Fibroblast of lung (primary cell): ENCODE data around the gene FMNL3. TPM values are rescaled to one million over a fixed set of nuclear protein-coding genes. Genes with fewer than 3 reads are reported as not detected.

ENCODE experiments used
- DNase-seq, 2 donors: peaks; one replicate each; pipeline versions ENCODE4 v3.0.0 to v3.0.0-alpha.2; 2010; ENCODE audit warnings: low read depth in 2 of 2
- H2AFZ ChIP-seq: 2 replicates; pipeline ENCODE4 v1.5.1; 2012; ENCODE audit warnings: low read length, control low read depth, inconsistent platforms
- H3K27ac ChIP-seq: 2 replicates; pipeline ENCODE4 v1.5.1; 2011; ENCODE audit warnings: low read length, control low read depth; ENCODE audit not compliant: insufficient read depth
- H3K27me3 ChIP-seq: 2 replicates; pipeline ENCODE4 v1.5.1; 2011; ENCODE audit warnings: mild to moderate bottlenecking, low read length; ENCODE audit not compliant: control insufficient read depth, insufficient read depth
- H3K36me3 ChIP-seq: 2 replicates; pipeline ENCODE4 v1.5.1; 2011; ENCODE audit warnings: low read length; ENCODE audit not compliant: control insufficient read depth, insufficient read depth
- H3K4me1 ChIP-seq: 2 replicates; pipeline ENCODE4 v1.5.1; 2011; ENCODE audit warnings: low read length; ENCODE audit not compliant: control insufficient read depth, insufficient read depth; ENCODE audit errors: extremely low read depth
- H3K4me2 ChIP-seq: 2 replicates; pipeline ENCODE4 v1.5.1; 2011; ENCODE audit warnings: low read length, control low read depth; ENCODE audit not compliant: insufficient read depth; ENCODE audit errors: extremely low read depth
- H3K4me3 ChIP-seq, 4 experiments: fragments of 200-600 bp in 1 of 4; sonication (generic) in 1 of 4; replicated peaks in 1 of 4; 2 replicates each; pipeline ENCODE4 v1.5.1; 2011 to 2016; ENCODE audit warnings: low read length in 4 of 4, low read depth in 3 of 4, mild to moderate bottlenecking in 3 of 4, control low read depth in 2 of 4, inconsistent platforms in 1 of 4, mixed read lengths in 1 of 4; ENCODE audit not compliant: insufficient read depth in 1 of 4; ENCODE audit errors: control extremely low read depth in 1 of 4
- H3K79me2 ChIP-seq: 2 replicates; pipeline ENCODE4 v1.5.1; 2012; ENCODE audit warnings: mild to moderate bottlenecking, low read length, inconsistent platforms; ENCODE audit not compliant: control insufficient read depth, insufficient read depth
- H3K9ac ChIP-seq: 2 replicates; pipeline ENCODE4 v1.5.1; 2011; ENCODE audit warnings: mild to moderate bottlenecking, low read length, control low read depth; ENCODE audit not compliant: insufficient read depth
- H3K9me3 ChIP-seq: 2 replicates; pipeline ENCODE4 v1.5.1; 2012; ENCODE audit warnings: low read depth, low read length; ENCODE audit not compliant: control insufficient read depth, insufficient read depth
- H4K20me1 ChIP-seq: 2 replicates; pipeline ENCODE4 v1.5.1; 2011; ENCODE audit warnings: low read length; ENCODE audit not compliant: control insufficient read depth, insufficient read depth; ENCODE audit errors: extremely low read depth
- CTCF ChIP-seq, 2 donors: IDR thresholded peaks in 1 of 2; conservative IDR thresholded peaks in 1 of 2; 1 replicate in 1 of 2; 2 replicates in 1 of 2; pipeline ENCODE4 v1.5.1; 2011 to 2012; ENCODE audit warnings: low read length in 2 of 2, control low read depth in 1 of 2, inconsistent platforms in 1 of 2, low read depth in 1 of 2, mild to moderate bottlenecking in 1 of 2
- EZH2 ChIP-seq: IDR thresholded peaks from 2 replicates; pipeline ENCODE4 v1.5.1; 2012; ENCODE audit warnings: low read length, control low read depth, mild to moderate bottlenecking; ENCODE audit errors: missing control alignments
- polyA plus RNA-seq, 2 donors: library from polyadenylated mRNA; depleted of rRNA in 1 of 2; stranded (reverse) in 1 of 2; unstranded in 1 of 2; fragments of >200 nt; gene quantifications; 2 replicates each; pipeline ENCODE4 v1.2.1, GENCODE V29; 2011 to 2012; ENCODE audit warnings: missing spikeins in 1 of 2
- total RNA-seq: library from RNA; depleted of rRNA; stranded (reverse); fragments of >200 nt; gene quantifications from 2 replicates; pipeline ENCODE4 v1.2.1, GENCODE V29; 2014

Gene FMNL3
- total and polyA plus RNA-seq, 2 donors (not counting 1 experiment from before 2014, with no cell fraction given) = 15.0 to 22.5 TPM

GRCh38 chr12:49604856-49605255 lies 102.3 kb downstream of the FMNL3 start:
- TF ChIP-seq CTCF (conservative IDR thresholded peaks at IDR 0.05 in 1 of 2, IDR thresholded peaks at IDR 0.05 in 1 of 2; ENCODE audit: low read depth in 1 of 2, low read length in 2 of 2) (no peak), EZH2 (no peak)
- Histone ChIP-seq H3K9me3 (no peaks in the 10 kb centered on the region), H3K4me1 (no peaks in the 10 kb centered on the region), H3K4me3 (no peak overlapping the region), H3K36me3 (no peaks in the 10 kb centered on the region), H3K27ac (no peak overlapping the region), H3K4me2 (no peak overlapping the region), H2AFZ (no peak overlapping the region), H3K9ac (no peak overlapping the region), H3K79me2 (no peaks in the 10 kb centered on the region), H3K27me3 (no peaks in the 10 kb centered on the region), H4K20me1 (no peaks in the 10 kb centered on the region)
- no peak for DNase-seq

- Histone ChIP-seq H3K4me2 (no peak overlapping the region), H3K4me1 (no peaks in the 10 kb centered on the region), H3K9me3 (no peaks in the 10 kb centered on the region), H3K36me3 (no peaks in the 10 kb centered on the region), H3K27ac (no peak overlapping the region), H4K20me1 (no peaks in the 10 kb centered on the region), H3K27me3 (no peaks in the 10 kb centered on the region), H3K9ac (no peak overlapping the region), H3K4me3 (no peak overlapping the region), H3K79me2 (no peaks in the 10 kb centered on the region), H2AFZ (no peak overlapping the region)
- no peak for TF ChIP-seq CTCF (conservative IDR thresholded peaks at IDR 0.05 in 1 of 2, IDR thresholded peaks at IDR 0.05 in 1 of 2; ENCODE audit: low read depth in 1 of 2, low read length in 2 of 2)
- no peak for TF ChIP-seq EZH2
- DNase-seq = no peak
Observed at GRCh38 chr12:49603721-49604120, 103.5 kb downstream of the FMNL3 start.

- Histone ChIP-seq H3K36me3 (no peaks in the 10 kb centered on the region), H3K79me2 (no peaks in the 10 kb centered on the region), H3K27ac (no peak overlapping the region), H2AFZ (no peak overlapping the region), H3K4me3 (no peak overlapping the region), H3K4me1 (no peaks in the 10 kb centered on the region), H3K4me2 (no peak overlapping the region), H4K20me1 (no peaks in the 10 kb centered on the region), H3K9me3 (no peaks in the 10 kb centered on the region), H3K9ac (no peak overlapping the region), H3K27me3 (no peaks in the 10 kb centered on the region)
- DNase-seq = no peak
- TF ChIP-seq CTCF (conservative IDR thresholded peaks at IDR 0.05 in 1 of 2, IDR thresholded peaks at IDR 0.05 in 1 of 2; ENCODE audit: low read depth in 1 of 2, low read length in 2 of 2) (no peak), EZH2 (no peak)
Observed at GRCh38 chr12:49599961-49600360, 107.2 kb downstream of the FMNL3 start.
